Measurements from ENCODE around the gene SIK3. TPM values are rescaled to one million over a fixed set of nuclear protein-coding genes. Genes with fewer than 3 reads are reported as not detected.
"Not testable (repeated sequence)": the region's sequence is repeated elsewhere in the genome, so short reads cannot be mapped to it uniquely, and the experiment has no call there.

Gene SIK3
- polyA plus RNA-seq, 1 experiment, result 7.3 TPM

DNA sequence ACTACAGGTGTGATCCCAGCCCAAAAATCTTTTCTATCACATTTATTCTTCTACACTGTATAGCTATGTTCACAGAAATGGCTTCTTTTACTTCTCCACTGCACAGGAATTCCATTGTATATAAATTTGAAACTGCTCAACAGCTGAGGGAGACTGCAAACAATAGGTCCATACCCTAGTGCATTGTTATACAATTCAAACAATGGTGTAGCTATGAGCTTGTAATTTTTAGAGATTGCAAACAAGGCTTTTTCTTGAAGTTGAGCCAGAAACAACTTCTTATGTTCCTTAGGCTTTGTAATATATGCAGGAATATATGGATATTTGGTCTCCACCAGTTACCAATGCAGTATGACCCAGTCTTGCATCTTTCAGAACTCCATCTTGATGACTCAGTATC is 19.5 kb upstream of the SIK3 start:
- CTCF ChIA-PET, result interaction anchor here (0.7 to 1.3 kb wide), 2 partner anchors 11 to 326 kb away, joined by 3 to 4 read pairs; partner anchors contain the start of gene APOA5
- no peak overlapping the region for H3K4me3 ChIP-seq (ENCODE audit: low read depth, low read length)
- no peaks in the 10 kb centered on the region for H3K36me3 ChIP-seq (ENCODE audit: control insufficient read depth, insufficient read depth, low read length)
- POLR2A ChIA-PET, result no interaction called here
- TF ChIP-seq, protein P1, sequence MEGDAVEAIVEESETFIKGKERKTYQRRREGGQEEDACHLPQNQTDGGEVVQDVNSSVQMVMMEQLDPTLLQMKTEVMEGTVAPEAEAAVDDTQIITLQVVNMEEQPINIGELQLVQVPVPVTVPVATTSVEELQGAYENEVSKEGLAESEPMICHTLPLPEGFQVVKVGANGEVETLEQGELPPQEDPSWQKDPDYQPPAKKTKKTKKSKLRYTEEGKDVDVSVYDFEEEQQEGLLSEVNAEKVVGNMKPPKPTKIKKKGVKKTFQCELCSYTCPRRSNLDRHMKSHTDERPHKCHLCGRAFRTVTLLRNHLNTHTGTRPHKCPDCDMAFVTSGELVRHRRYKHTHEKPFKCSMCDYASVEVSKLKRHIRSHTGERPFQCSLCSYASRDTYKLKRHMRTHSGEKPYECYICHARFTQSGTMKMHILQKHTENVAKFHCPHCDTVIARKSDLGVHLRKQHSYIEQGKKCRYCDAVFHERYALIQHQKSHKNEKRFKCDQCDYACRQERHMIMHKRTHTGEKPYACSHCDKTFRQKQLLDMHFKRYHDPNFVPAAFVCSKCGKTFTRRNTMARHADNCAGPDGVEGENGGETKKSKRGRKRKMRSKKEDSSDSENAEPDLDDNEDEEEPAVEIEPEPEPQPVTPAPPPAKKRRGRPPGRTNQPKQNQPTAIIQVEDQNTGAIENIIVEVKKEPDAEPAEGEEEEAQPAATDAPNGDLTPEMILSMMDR (IDR thresholded peaks at IDR 0.05; ENCODE audit: insufficient read depth, low read depth, low read length), result no peak
- DNase-seq (ENCODE audit: low read depth), result no peak
- no peaks in the 10 kb centered on the region for H3K27me3 ChIP-seq (ENCODE audit: control insufficient read depth, insufficient read depth, low read length)

- CTCF ChIA-PET; H3K27me3 ChIP-seq (ENCODE audit: control insufficient read depth, insufficient read depth, low read length); H3K4me3 ChIP-seq (ENCODE audit: low read depth, low read length); DNase-seq (ENCODE audit: low read depth); POLR2A ChIA-PET; H3K36me3 ChIP-seq (ENCODE audit: control insufficient read depth, insufficient read depth, low read length): not testable (repeated sequence)
Measured at GRCh38 chr11:117112939-117113338, 14.7 kb upstream of the SIK3 start.

DNA sequence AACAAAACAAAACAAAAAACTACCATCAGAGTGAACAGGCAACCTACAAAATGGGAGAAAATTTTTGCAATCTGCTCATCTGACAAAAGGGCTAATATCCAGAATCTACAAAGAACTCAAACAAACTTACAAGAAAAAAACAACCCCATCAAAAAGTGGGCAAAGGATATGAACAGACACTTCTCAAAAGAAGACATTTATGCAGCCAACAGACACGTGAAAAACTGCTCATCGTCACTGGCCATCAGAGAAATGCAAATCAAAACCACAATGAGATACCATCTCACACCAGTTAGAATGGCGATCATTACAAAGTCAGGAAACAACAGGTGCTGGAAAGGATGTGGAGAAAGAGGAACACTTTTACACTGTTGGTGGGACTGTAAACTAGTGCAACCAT is 14.3 kb upstream of the SIK3 start:
- H3K4me3 ChIP-seq (ENCODE audit: low read depth, low read length); H3K36me3 ChIP-seq (ENCODE audit: control insufficient read depth, insufficient read depth, low read length); DNase-seq (ENCODE audit: low read depth); H3K27me3 ChIP-seq (ENCODE audit: control insufficient read depth, insufficient read depth, low read length); CTCF ChIA-PET; POLR2A ChIA-PET: not testable (repeated sequence)

- POLR2A ChIA-PET, result no interaction called here
- TF ChIP-seq, protein P1 (IDR thresholded peaks at IDR 0.05; ENCODE audit: insufficient read depth, low read depth, low read length), result no peak
- no peak overlapping the region for H3K4me3 ChIP-seq (ENCODE audit: low read depth, low read length)
- H3K27me3 ChIP-seq (ENCODE audit: control insufficient read depth, insufficient read depth, low read length), result no peaks in the 10 kb centered on the region
- CTCF ChIA-PET, result interaction anchor here (1.2 to 10.8 kb wide), 5 partner anchors 9 to 320 kb away, joined by 4 to 165 read pairs (median 8); partner anchors contain the start of genes APOA5, PAFAH1B2 and ZPR1
- no peaks in the 10 kb centered on the region for H3K36me3 ChIP-seq (ENCODE audit: control insufficient read depth, insufficient read depth, low read length)
- no peak for DNase-seq (ENCODE audit: low read depth)
Measured at GRCh38 chr11:117110294-117110950, 12.2 kb upstream of the SIK3 start.

- no peak for DNase-seq (ENCODE audit: low read depth)
- Histone ChIP-seq H3K36me3 (ENCODE audit: control insufficient read depth, insufficient read depth, low read length) (no peaks in the 10 kb centered on the region), H3K4me3 (ENCODE audit: low read depth, low read length) (no peak overlapping the region), H3K27me3 (ENCODE audit: control insufficient read depth, insufficient read depth, low read length) (no peaks in the 10 kb centered on the region)
- TF ChIP-seq, protein P1 (IDR thresholded peaks at IDR 0.05; ENCODE audit: insufficient read depth, low read depth, low read length), result no peak
- ChIA-PET CTCF (interaction anchor here (0.8 to 10.8 kb wide), 9 partner anchors 26 to 375 kb away, joined by 3 to 165 read pairs (median 4); partner anchors contain the start of genes APOA5 and ZPR1), POLR2A (no interaction called here)
Measured at GRCh38 chr11:117107701-117108590, 9.7 kb upstream of the SIK3 start.

GRCh38 chr11:117100556-117100955 is 2.3 kb upstream of the SIK3 start:
- Histone ChIP-seq H3K36me3 (ENCODE audit: control insufficient read depth, insufficient read depth, low read length) (no peaks in the 10 kb centered on the region), H3K27me3 (ENCODE audit: control insufficient read depth, insufficient read depth, low read length) (no peaks in the 10 kb centered on the region), H3K4me3 (ENCODE audit: low read depth, low read length) (no peak overlapping the region)
- CTCF ChIA-PET, result interaction anchor here (1.0 kb wide), 1 partner anchor 309 kb away, joined by 3 read pairs; the partner anchor contains the start of gene APOA5
- no peak for DNase-seq (ENCODE audit: low read depth)
- TF ChIP-seq, protein P1 (IDR thresholded peaks at IDR 0.05; ENCODE audit: insufficient read depth, low read depth, low read length), result no peak
- POLR2A ChIA-PET, result no interaction called here

All from BJ (cell line).